GM23338 (cell line): ENCODE results near the gene PDE7B. TPM values are rescaled to one million over a fixed set of nuclear protein-coding genes. Genes with fewer than 3 reads are reported as not detected.

Source experiments
- ATAC-seq: fragments of 200-7000 bp; cut with Tn5 transposase; 3 replicates; pipeline ENCODE4 v1.9.1; 2020
- DNase-seq: peaks from one replicate; pipeline ENCODE4 v3.0.0-alpha.2; 2015; ENCODE audit warnings: low spot score
- H2AFZ ChIP-seq: fragments of 200-600 bp; sonication (generic); 2 replicates; pipeline ENCODE4 v1.8.0; 2016; ENCODE audit warnings: antibody characterized with exemption, mild to moderate bottlenecking, moderate library complexity
- H3F3A ChIP-seq: fragments of 200-600 bp; sonication (generic); replicated peaks from 2 replicates; pipeline ENCODE4 v1.8.0; 2017; ENCODE audit warnings: antibody characterized with exemption, mixed run types, low read depth
- H3K27ac ChIP-seq: fragments of 200-600 bp; sonication (generic); 2 replicates; pipeline ENCODE4 v1.6.1; 2016; ENCODE audit warnings: low read depth
- H3K27me3 ChIP-seq: fragments of 200-600 bp; sonication (generic); 2 replicates; pipeline ENCODE4 v1.8.0; 2016; ENCODE audit warnings: mild to moderate bottlenecking, mixed run types, moderate library complexity; ENCODE audit not compliant: insufficient read depth
- H3K36me3 ChIP-seq: fragments of 200-600 bp; sonication (generic); 2 replicates; pipeline ENCODE4 v1.8.0; 2016; ENCODE audit warnings: mild to moderate bottlenecking; ENCODE audit not compliant: insufficient read depth
- H3K4me1 ChIP-seq: fragments of 200-600 bp; sonication (generic); 2 replicates; pipeline ENCODE4 v1.8.0; 2016; ENCODE audit warnings: mild to moderate bottlenecking, moderate library complexity; ENCODE audit not compliant: insufficient read depth
- H3K4me2 ChIP-seq: fragments of 200-600 bp; sonication (generic); 2 replicates; pipeline ENCODE4 v1.7.1; 2017; ENCODE audit warnings: mixed run types
- H3K4me3 ChIP-seq: fragments of 200-600 bp; sonication (generic); 2 replicates; pipeline ENCODE4 v1.6.1; 2016; ENCODE audit warnings: mixed run types
- H3K79me2 ChIP-seq: fragments of 200-600 bp; sonication (generic); replicated peaks from 2 replicates; pipeline ENCODE4 v1.8.0; 2017; ENCODE audit warnings: mild to moderate bottlenecking; ENCODE audit not compliant: insufficient read depth
- H3K9me2 ChIP-seq: fragments of 200-600 bp; sonication (generic); 2 replicates; pipeline ENCODE4 v1.8.0; 2017; ENCODE audit not compliant: insufficient read depth
- H4K20me1 ChIP-seq: fragments of 200-600 bp; sonication (generic); replicated peaks from 2 replicates; pipeline ENCODE4 v1.8.0; 2017; ENCODE audit warnings: mild to moderate bottlenecking; ENCODE audit not compliant: insufficient read depth
- H3K27ac Mint-ChIP-seq: 2 replicates; pipeline ENCODE4 v1.8.0; 2020; ENCODE audit warnings: inconsistent platforms, mild to moderate bottlenecking, moderate library complexity, mixed read lengths
- H3K27me3 Mint-ChIP-seq: 3 replicates; pipeline ENCODE4 v1.8.0; 2022; ENCODE audit warnings: low read depth, mild to moderate bottlenecking, moderate library complexity, mixed read lengths, inconsistent platforms; ENCODE audit not compliant: insufficient read depth, poor library complexity
- H3K36me3 Mint-ChIP-seq: 3 replicates; pipeline ENCODE4 v1.8.0; 2021; ENCODE audit warnings: low read depth, mild to moderate bottlenecking, inconsistent platforms, moderate library complexity, mixed read lengths
- H3K4me1 Mint-ChIP-seq: 3 replicates; pipeline ENCODE4 v1.8.0; 2020; ENCODE audit warnings: mild to moderate bottlenecking, inconsistent platforms, mixed read lengths
- H3K4me3 Mint-ChIP-seq: 3 replicates; pipeline ENCODE4 v1.8.0; 2021; ENCODE audit warnings: moderate library complexity, mild to moderate bottlenecking, inconsistent platforms, mixed read lengths
- H3K9me3 Mint-ChIP-seq: 3 replicates; pipeline ENCODE4 v1.8.0; 2020; ENCODE audit warnings: moderate library complexity, mild to moderate bottlenecking, inconsistent platforms, mixed read lengths
- EZH2 ChIP-seq: fragments of 200-600 bp; sonication (generic); IDR thresholded peaks from one replicate; pipeline ENCODE4 v1.8.0; 2017; ENCODE audit warnings: antibody characterized with exemption, mild to moderate bottlenecking, low read depth; ENCODE audit not compliant: unreplicated experiment
- EZH2phosphoT487 ChIP-seq: fragments of 200-600 bp; sonication (generic); IDR thresholded peaks from one replicate; pipeline ENCODE4 v1.8.1; 2018; ENCODE audit warnings: antibody characterized with exemption; ENCODE audit not compliant: unreplicated experiment
- JUNB ChIP-seq: IDR thresholded peaks from one replicate; pipeline ENCODE4 v1.6.1; 2016; ENCODE audit warnings: antibody characterized with exemption; ENCODE audit not compliant: unreplicated experiment
- POLR2AphosphoS5 ChIP-seq: IDR thresholded peaks from 2 replicates; pipeline ENCODE4 v1.6.1; 2016; ENCODE audit warnings: antibody characterized with exemption, low read depth
- ZNF114 ChIP-seq: fragments of 250-450 bp; sonication (Bioruptor Pico); IDR thresholded peaks from 2 replicates; pipeline ENCODE4 v1.5.0; 2020; ENCODE audit warnings: mild to moderate bottlenecking, moderate library complexity
- ZNF331 ChIP-seq: fragments of 250-450 bp; sonication (Bioruptor Pico); IDR thresholded peaks from 2 replicates; pipeline ENCODE4 v1.5.0; 2020; ENCODE audit warnings: low read depth, mild to moderate bottlenecking, moderate library complexity
- polyA plus RNA-seq: library from polyadenylated mRNA; unstranded; fragments of >200 nt; fragmentation: Nextera tagmentation; extraction: Ambion mirVana; gene quantifications from 2 replicates; pipeline ENCODE4 v1.2.1, GENCODE V29; 2016
- total RNA-seq: library from RNA; depleted of rRNA; stranded (reverse); fragments of >200 nt; shearing (Covaris generic); gene quantifications from 2 replicates; pipeline ENCODE4 v1.2.3, GENCODE V29; 2014
- TF ChIP-seq, protein P1 (sequence below): fragments of 250-450 bp; sonication (Bioruptor Pico); IDR thresholded peaks from 2 replicates; pipeline ENCODE4 v1.5.0; 2020; ENCODE audit warnings: mild to moderate bottlenecking, moderate library complexity
- TF ChIP-seq, protein P2 (sequence below), 2 experiments: fragments of 200-600 bp in 1 of 2; sonication (generic) in 1 of 2; conservative IDR thresholded peaks; 2 replicates each; pipeline versions ENCODE4 v1.5.1 to v1.6.1; 2016 to 2017; ENCODE audit warnings: antibody characterized with exemption in 2 of 2, low read depth in 2 of 2, mild to moderate bottlenecking in 2 of 2, moderate library complexity in 1 of 2
- TF ChIP-seq, protein P3 (sequence below): IDR thresholded peaks from 2 replicates; pipeline ENCODE4 v1.6.1; 2016; ENCODE audit warnings: antibody characterized with exemption

The PDE7B gene
- total and polyA plus RNA-seq, 2 experiments from 2014 or later, result 0.07 TPM; not detected in 1

DNA sequence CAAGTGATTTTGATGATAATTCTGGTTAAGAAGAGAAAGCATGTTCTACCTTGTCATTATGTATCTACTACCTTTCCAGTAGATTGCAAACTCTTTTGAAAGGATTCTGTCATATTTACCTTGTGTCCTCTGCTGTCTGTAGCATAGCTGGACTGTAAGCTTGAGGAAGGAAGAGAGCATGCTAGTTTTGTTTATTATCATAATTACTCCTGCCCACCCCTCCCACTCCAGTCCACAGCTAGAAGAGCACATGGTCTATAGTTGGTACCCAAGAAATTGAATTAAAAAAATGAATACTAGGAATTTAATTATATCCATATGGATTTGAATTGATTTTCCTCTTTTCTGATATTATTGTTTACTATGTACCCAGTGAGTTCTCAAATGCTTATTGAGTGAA lies 40.2 kb downstream of the PDE7B start (continued):
- TF ChIP-seq, protein P1, sequence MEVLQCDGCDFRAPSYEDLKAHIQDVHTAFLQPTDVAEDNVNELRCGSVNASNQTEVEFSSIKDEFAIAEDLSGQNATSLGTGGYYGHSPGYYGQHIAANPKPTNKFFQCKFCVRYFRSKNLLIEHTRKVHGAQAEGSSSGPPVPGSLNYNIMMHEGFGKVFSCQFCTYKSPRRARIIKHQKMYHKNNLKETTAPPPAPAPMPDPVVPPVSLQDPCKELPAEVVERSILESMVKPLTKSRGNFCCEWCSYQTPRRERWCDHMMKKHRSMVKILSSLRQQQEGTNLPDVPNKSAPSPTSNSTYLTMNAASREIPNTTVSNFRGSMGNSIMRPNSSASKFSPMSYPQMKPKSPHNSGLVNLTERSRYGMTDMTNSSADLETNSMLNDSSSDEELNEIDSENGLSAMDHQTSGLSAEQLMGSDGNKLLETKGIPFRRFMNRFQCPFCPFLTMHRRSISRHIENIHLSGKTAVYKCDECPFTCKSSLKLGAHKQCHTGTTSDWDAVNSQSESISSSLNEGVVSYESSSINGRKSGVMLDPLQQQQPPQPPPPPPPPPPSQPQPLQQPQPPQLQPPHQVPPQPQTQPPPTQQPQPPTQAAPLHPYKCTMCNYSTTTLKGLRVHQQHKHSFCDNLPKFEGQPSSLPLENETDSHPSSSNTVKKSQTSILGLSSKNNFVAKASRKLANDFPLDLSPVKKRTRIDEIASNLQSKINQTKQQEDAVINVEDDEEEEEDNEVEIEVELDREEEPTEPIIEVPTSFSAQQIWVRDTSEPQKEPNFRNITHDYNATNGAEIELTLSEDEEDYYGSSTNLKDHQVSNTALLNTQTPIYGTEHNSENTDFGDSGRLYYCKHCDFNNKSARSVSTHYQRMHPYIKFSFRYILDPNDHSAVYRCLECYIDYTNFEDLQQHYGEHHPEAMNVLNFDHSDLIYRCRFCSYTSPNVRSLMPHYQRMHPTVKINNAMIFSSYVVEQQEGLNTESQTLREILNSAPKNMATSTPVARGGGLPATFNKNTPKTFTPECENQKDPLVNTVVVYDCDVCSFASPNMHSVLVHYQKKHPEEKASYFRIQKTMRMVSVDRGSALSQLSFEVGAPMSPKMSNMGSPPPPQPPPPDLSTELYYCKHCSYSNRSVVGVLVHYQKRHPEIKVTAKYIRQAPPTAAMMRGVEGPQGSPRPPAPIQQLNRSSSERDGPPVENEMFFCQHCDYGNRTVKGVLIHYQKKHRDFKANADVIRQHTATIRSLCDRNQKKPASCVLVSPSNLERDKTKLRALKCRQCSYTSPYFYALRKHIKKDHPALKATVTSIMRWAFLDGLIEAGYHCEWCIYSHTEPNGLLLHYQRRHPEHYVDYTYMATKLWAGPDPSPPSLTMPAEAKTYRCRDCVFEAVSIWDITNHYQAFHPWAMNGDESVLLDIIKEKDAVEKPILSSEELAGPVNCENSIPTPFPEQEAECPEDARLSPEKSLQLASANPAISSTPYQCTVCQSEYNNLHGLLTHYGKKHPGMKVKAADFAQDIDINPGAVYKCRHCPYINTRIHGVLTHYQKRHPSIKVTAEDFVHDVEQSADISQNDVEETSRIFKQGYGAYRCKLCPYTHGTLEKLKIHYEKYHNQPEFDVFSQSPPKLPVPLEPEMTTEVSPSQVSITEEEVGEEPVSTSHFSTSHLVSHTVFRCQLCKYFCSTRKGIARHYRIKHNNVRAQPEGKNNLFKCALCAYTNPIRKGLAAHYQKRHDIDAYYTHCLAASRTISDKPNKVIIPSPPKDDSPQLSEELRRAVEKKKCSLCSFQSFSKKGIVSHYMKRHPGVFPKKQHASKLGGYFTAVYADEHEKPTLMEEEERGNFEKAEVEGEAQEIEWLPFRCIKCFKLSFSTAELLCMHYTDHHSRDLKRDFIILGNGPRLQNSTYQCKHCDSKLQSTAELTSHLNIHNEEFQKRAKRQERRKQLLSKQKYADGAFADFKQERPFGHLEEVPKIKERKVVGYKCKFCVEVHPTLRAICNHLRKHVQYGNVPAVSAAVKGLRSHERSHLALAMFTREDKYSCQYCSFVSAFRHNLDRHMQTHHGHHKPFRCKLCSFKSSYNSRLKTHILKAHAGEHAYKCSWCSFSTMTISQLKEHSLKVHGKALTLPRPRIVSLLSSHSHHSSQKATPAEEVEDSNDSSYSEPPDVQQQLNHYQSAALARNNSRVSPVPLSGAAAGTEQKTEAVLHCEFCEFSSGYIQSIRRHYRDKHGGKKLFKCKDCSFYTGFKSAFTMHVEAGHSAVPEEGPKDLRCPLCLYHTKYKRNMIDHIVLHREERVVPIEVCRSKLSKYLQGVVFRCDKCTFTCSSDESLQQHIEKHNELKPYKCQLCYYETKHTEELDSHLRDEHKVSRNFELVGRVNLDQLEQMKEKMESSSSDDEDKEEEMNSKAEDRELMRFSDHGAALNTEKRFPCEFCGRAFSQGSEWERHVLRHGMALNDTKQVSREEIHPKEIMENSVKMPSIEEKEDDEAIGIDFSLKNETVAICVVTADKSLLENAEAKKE (CRISPR knock-in tag), result no peak
- TF ChIP-seq POLR2AphosphoS5 (no peak), ZNF331 (CRISPR knock-in tag) (no peak), JUNB (no peak), EZH2 (no peak)
- TF ChIP-seq, protein P2, sequence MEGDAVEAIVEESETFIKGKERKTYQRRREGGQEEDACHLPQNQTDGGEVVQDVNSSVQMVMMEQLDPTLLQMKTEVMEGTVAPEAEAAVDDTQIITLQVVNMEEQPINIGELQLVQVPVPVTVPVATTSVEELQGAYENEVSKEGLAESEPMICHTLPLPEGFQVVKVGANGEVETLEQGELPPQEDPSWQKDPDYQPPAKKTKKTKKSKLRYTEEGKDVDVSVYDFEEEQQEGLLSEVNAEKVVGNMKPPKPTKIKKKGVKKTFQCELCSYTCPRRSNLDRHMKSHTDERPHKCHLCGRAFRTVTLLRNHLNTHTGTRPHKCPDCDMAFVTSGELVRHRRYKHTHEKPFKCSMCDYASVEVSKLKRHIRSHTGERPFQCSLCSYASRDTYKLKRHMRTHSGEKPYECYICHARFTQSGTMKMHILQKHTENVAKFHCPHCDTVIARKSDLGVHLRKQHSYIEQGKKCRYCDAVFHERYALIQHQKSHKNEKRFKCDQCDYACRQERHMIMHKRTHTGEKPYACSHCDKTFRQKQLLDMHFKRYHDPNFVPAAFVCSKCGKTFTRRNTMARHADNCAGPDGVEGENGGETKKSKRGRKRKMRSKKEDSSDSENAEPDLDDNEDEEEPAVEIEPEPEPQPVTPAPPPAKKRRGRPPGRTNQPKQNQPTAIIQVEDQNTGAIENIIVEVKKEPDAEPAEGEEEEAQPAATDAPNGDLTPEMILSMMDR (conservative IDR thresholded peaks at IDR 0.05; ENCODE audit: low read depth in 2 of 2), result no peak

DNA sequence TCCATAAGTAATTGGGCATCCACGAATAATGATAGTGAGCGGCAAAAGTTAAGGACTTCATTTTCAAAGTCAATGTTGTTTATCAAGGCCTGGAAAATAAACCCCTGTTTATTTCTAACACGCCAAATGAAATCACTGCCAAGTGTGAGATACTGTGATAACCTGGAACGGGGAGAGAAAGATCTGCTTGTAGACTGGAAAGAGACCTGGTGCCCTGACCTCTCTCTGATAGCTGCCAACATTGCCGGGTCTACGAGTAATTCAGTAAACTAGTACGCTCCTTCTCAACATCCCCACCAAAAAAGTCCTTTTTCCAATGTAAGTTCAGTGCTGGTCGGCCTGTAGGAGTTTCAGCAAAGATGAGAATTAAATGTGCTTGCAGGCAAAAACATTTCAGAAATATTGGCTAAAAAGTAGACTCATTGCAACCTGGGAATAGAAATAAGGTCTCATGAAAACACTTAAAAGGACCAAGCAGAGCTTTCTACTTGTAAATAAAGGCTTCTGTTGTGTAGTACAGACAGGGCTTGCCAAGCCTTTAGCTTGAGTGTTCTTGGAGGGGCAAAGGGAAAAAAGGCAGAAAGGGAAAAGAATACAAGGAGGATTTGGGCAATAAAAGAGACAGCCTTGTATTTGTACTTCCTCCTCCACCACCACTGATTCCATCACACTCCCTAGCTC lies 43.9 kb downstream of the PDE7B start:
- Histone ChIP-seq H3K4me1 (no peaks in the 10 kb centered on the region), H3K79me2 (no peaks in the 10 kb centered on the region), H3K9me2 (no peaks in the 10 kb centered on the region; the same call in 1 of the 2 replicates), H3K36me3 (no peaks in the 10 kb centered on the region), H3K4me2 (no peak overlapping the region), H3K27me3 (no peaks in the 10 kb centered on the region), H3K27ac (no peak overlapping the region), H2AFZ (no peak overlapping the region), H3K4me3 (no peak overlapping the region), H3F3A (no peaks in the 10 kb centered on the region), H4K20me1 (no peaks in the 10 kb centered on the region)
- no peaks in the 10 kb centered on the region for H3K27me3 Mint-ChIP-seq
- no peak overlapping the region for H3K4me3 Mint-ChIP-seq
- no peak overlapping the region for H3K27ac Mint-ChIP-seq
- H3K36me3 Mint-ChIP-seq, result no peaks in the 10 kb centered on the region
- no peak for ATAC-seq
- no peak for DNase-seq
- H3K4me1 Mint-ChIP-seq, result no peaks in the 10 kb centered on the region
- H3K9me3 Mint-ChIP-seq, result no peaks in the 10 kb centered on the region
- no peak for TF ChIP-seq ZNF114
- TF ChIP-seq JUNB, result no peak
- no peak for TF ChIP-seq EZH2phosphoT487
- TF ChIP-seq, protein P3, sequence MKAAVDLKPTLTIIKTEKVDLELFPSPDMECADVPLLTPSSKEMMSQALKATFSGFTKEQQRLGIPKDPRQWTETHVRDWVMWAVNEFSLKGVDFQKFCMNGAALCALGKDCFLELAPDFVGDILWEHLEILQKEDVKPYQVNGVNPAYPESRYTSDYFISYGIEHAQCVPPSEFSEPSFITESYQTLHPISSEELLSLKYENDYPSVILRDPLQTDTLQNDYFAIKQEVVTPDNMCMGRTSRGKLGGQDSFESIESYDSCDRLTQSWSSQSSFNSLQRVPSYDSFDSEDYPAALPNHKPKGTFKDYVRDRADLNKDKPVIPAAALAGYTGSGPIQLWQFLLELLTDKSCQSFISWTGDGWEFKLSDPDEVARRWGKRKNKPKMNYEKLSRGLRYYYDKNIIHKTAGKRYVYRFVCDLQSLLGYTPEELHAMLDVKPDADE, result no peak
- no peak for TF ChIP-seq ZNF331 (CRISPR knock-in tag)
